ENCODE results near the gene RAB31.
A peak's percentile ranks its signal among the peaks of the same experiment; 100 is the strongest.

Gene RAB31

GRCh38 chr18:9865764-9866490 lies 157.8 kb downstream of the RAB31 start:
- peaks cover 7 to 10% of the 10 kb centered on the region in 2 donors for H3K36me3 ChIP-seq (ENCODE audit: control insufficient read depth in 2 of 2, insufficient read depth in 2 of 2, low read length in 2 of 2)
- H3K27me3 ChIP-seq (ENCODE audit: control insufficient read depth in 1 of 2, insufficient read depth in 2 of 2, low read length in 2 of 2): no peaks in the 10 kb centered on the region
- no peak overlapping the region for H3K9ac ChIP-seq (ENCODE audit: low read length in 2 of 2)
- no peak overlapping the region for H3K27ac ChIP-seq (ENCODE audit: low read length)
- peaks cover 7% of the 10 kb centered on the region for H3K4me1 ChIP-seq (ENCODE audit: control insufficient read depth, insufficient read depth, low read length)
- H3K4me3 ChIP-seq (ENCODE audit: low read length in 2 of 2): no peak overlapping the region
- no peaks in the 10 kb centered on the region for H3K9me3 ChIP-seq (ENCODE audit: control insufficient read depth in 2 of 2, low read length in 2 of 2)

DNA sequence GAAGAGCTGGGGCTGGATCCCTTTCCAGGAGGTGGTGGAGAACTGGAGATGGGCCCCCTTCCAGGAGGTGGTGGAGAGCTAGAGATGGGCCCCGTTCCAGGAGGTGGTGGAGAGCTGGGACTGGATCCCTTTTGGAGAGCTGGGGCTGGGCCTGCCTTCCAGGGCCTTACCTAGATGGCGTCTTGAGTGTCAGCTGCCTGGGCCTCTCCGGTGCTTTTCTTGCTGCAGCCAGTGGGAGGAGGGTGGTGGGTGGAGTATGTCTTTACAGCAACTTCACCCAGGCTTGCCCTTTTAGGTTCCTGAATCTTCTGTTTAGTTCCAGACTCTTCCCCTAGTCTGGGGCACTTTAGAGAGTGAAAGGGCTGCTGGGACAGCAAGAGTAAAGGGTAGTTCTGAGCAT lies 158.5 kb downstream of the RAB31 start:
- Histone ChIP-seq H3K9ac (ENCODE audit: low read length in 2 of 2) (no peak overlapping the region), H3K4me1 (ENCODE audit: control insufficient read depth, insufficient read depth, low read length) (peaks cover 7% of the 10 kb centered on the region), H3K27me3 (ENCODE audit: control insufficient read depth in 1 of 2, insufficient read depth in 2 of 2, low read length in 2 of 2) (no peaks in the 10 kb centered on the region), H3K36me3 (ENCODE audit: control insufficient read depth in 2 of 2, insufficient read depth in 2 of 2, low read length in 2 of 2) (peaks cover 5 to 10% of the 10 kb centered on the region in 2 donors), H3K4me3 (ENCODE audit: low read length in 2 of 2) (no peak overlapping the region), H3K9me3 (ENCODE audit: control insufficient read depth in 2 of 2, low read length in 2 of 2) (no peaks in the 10 kb centered on the region), H3K27ac (ENCODE audit: low read length) (no peak overlapping the region)

DNA sequence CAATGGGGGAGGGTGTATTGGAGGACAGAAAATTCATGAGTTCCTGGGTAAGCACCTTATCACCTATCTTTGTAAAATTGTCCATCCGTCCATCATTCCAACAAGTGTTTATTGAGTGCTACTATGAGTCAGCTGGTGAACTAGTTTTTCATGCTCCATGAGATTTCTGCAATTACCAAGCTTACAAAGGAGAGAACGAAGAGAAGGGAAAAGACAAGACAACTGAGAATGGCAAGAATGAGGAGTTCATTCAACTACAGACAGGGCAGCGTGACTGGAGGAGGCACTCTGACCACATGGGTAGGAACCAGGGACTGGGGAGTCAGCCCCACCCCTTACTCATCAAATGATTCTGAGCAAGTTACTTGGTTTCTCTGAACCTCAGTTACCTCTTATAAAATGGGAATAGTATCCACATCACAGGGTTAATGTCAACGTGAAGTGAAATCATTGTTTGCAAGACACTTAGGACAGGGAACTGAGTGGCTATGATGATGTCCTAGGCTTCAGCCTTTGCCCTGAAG lies 159.0 kb downstream of the RAB31 start:
- Histone ChIP-seq H3K9me3 (ENCODE audit: control insufficient read depth in 2 of 2, low read length in 2 of 2) (no peaks in the 10 kb centered on the region), H3K4me3 (ENCODE audit: low read length in 2 of 2) (no peak overlapping the region), H3K9ac (ENCODE audit: low read length in 2 of 2) (no peak overlapping the region), H3K27me3 (ENCODE audit: control insufficient read depth in 1 of 2, insufficient read depth in 2 of 2, low read length in 2 of 2) (no peaks in the 10 kb centered on the region), H3K27ac (ENCODE audit: low read length) (no peak overlapping the region), H3K36me3 (ENCODE audit: control insufficient read depth in 2 of 2, insufficient read depth in 2 of 2, low read length in 2 of 2) (peaks cover 5 to 9% of the 10 kb centered on the region in 2 donors), H3K4me1 (ENCODE audit: control insufficient read depth, insufficient read depth, low read length) (peaks cover 7% of the 10 kb centered on the region)

- Histone ChIP-seq H3K4me3 (ENCODE audit: low read length in 2 of 2) (no peak overlapping the region), H3K36me3 (ENCODE audit: control insufficient read depth in 2 of 2, insufficient read depth in 2 of 2, low read length in 2 of 2) (no peaks in the 10 kb centered on the region), H3K27me3 (ENCODE audit: control insufficient read depth in 1 of 2, insufficient read depth in 2 of 2, low read length in 2 of 2) (no peaks in the 10 kb centered on the region), H3K27ac (ENCODE audit: low read length) (no peak overlapping the region), H3K4me1 (ENCODE audit: control insufficient read depth, insufficient read depth, low read length) (peaks cover 7% of the 10 kb centered on the region), H3K9ac (ENCODE audit: low read length in 2 of 2) (no peak overlapping the region), H3K9me3 (ENCODE audit: control insufficient read depth in 2 of 2, low read length in 2 of 2) (no peaks in the 10 kb centered on the region)
Measured at GRCh38 chr18:9868857-9869714, 161.0 kb downstream of the RAB31 start.

DNA sequence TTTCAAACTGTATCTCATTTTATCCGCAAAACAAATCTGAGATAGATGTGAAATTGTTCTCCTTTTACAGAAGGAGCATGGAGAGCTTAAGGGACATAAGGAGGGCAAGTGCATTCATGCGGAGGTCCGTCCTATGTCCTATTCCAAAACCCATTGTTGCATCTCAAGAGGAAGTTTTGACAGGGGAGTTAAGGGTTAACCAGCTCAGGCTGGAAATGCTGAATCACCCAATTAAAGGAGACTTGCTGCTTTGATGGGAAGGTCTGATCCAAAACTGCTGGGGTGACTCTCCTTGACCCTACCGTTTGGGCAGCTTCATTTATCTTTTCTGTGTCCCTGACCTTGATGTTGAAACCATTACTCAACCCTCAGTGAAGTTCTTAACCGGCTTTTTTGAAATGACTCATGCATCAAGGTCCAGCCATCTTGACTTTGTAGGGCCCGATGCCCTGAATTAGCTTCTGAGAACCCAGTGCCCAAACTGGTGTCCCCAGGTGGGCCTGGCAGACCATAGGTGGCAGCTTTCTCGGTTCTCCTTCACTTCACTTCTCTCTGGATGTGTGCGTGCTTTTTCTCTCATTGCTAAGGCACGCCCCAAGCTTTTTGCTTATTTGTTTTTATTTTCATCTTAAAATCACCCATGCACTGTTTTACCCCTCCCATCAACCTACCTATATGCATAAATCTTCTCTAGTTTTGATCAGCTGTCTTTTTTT lies 161.8 kb downstream of the RAB31 start:
- H3K9ac ChIP-seq (ENCODE audit: low read length in 2 of 2): peak overlapping the region in 1 of 2 donors; percentile 6
- no peaks in the 10 kb centered on the region for H3K27me3 ChIP-seq (ENCODE audit: control insufficient read depth in 1 of 2, insufficient read depth in 2 of 2, low read length in 2 of 2)
- no peaks in the 10 kb centered on the region for H3K36me3 ChIP-seq (ENCODE audit: control insufficient read depth in 2 of 2, insufficient read depth in 2 of 2, low read length in 2 of 2)
- H3K4me1 ChIP-seq (ENCODE audit: control insufficient read depth, insufficient read depth, low read length): peaks cover 7% of the 10 kb centered on the region
- no peak overlapping the region for H3K27ac ChIP-seq (ENCODE audit: low read length)
- no peak overlapping the region for H3K4me3 ChIP-seq (ENCODE audit: low read length in 2 of 2)
- H3K9me3 ChIP-seq (ENCODE audit: control insufficient read depth in 2 of 2, low read length in 2 of 2): no peaks in the 10 kb centered on the region

- no peaks in the 10 kb centered on the region for H3K9me3 ChIP-seq (ENCODE audit: control insufficient read depth in 2 of 2, low read length in 2 of 2)
- H3K9ac ChIP-seq (ENCODE audit: low read length in 2 of 2): no peak overlapping the region
- no peak overlapping the region for H3K4me3 ChIP-seq (ENCODE audit: low read length in 2 of 2)
- no peaks in the 10 kb centered on the region for H3K27me3 ChIP-seq (ENCODE audit: control insufficient read depth in 1 of 2, insufficient read depth in 2 of 2, low read length in 2 of 2)
- no peak overlapping the region for H3K27ac ChIP-seq (ENCODE audit: low read length)
- H3K36me3 ChIP-seq (ENCODE audit: control insufficient read depth in 2 of 2, insufficient read depth in 2 of 2, low read length in 2 of 2): no peaks in the 10 kb centered on the region
- peaks cover 7% of the 10 kb centered on the region for H3K4me1 ChIP-seq (ENCODE audit: control insufficient read depth, insufficient read depth, low read length)
Measured at GRCh38 chr18:9870431-9871008, 162.4 kb downstream of the RAB31 start.

DNA sequence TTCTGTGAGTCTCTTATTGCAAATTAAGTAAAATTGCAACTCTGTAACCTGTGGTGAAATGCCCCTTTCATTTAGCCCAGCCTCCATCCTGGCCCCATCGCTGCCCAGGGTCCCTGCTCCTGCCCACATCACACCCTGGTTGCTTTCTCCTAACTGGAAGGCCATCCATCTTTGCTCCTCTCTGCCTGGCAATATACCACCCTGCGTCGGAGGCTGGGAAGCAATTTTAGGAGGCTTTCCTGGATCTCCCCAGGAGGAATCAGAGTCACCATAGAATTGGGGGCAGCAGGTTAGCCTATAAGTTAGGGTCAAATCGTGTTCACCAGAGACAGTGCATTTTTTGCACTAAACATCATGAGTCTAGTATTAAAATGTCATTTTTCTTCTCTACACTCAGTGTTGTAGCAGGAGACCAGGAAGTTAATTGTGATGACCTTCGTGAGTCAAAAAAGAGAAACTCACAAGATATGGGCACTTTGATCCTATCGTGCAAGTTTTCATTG lies 163.2 kb downstream of the RAB31 start:
- peaks cover 7% of the 10 kb centered on the region for H3K4me1 ChIP-seq (ENCODE audit: control insufficient read depth, insufficient read depth, low read length)
- H3K9me3 ChIP-seq (ENCODE audit: control insufficient read depth in 2 of 2, low read length in 2 of 2): no peaks in the 10 kb centered on the region
- no peak overlapping the region for H3K4me3 ChIP-seq (ENCODE audit: low read length in 2 of 2)
- H3K36me3 ChIP-seq (ENCODE audit: control insufficient read depth in 2 of 2, insufficient read depth in 2 of 2, low read length in 2 of 2): no peaks in the 10 kb centered on the region
- H3K27me3 ChIP-seq (ENCODE audit: control insufficient read depth in 1 of 2, insufficient read depth in 2 of 2, low read length in 2 of 2): no peaks in the 10 kb centered on the region
- no peak overlapping the region for H3K27ac ChIP-seq (ENCODE audit: low read length)
- no peak overlapping the region for H3K9ac ChIP-seq (ENCODE audit: low read length in 2 of 2)

GRCh38 chr18:9872823-9873222 lies 164.7 kb downstream of the RAB31 start:
- H3K27me3 ChIP-seq (ENCODE audit: control insufficient read depth in 1 of 2, insufficient read depth in 2 of 2, low read length in 2 of 2): no peaks in the 10 kb centered on the region
- H3K4me1 ChIP-seq (ENCODE audit: control insufficient read depth, insufficient read depth, low read length): peaks cover 7% of the 10 kb centered on the region
- no peak overlapping the region for H3K4me3 ChIP-seq (ENCODE audit: low read length in 2 of 2)
- H3K27ac ChIP-seq (ENCODE audit: low read length): no peak overlapping the region
- H3K9me3 ChIP-seq (ENCODE audit: control insufficient read depth in 2 of 2, low read length in 2 of 2): no peaks in the 10 kb centered on the region
- H3K36me3 ChIP-seq (ENCODE audit: control insufficient read depth in 2 of 2, insufficient read depth in 2 of 2, low read length in 2 of 2): no peaks in the 10 kb centered on the region
- no peak overlapping the region for H3K9ac ChIP-seq (ENCODE audit: low read length in 2 of 2)

DNA sequence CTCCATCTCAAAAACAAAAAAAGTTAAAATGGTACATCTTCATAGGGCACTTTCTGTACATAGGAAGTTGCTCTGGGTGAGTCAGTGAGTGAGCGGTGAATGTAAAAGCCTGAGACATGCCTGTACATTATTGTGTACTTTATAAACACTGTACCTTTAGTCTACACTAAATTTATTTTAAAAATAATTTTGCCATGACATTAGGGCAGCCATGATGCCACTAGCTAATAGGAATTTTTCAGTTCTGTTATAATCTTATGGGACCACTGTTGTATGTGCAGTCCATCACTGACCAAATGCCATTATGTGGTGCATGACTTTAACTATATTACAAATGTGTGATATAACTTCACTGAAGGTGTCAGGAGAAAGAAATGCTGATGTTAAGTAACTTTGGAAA lies 166.6 kb downstream of the RAB31 start:
- H3K9me3 ChIP-seq (ENCODE audit: control insufficient read depth in 2 of 2, low read length in 2 of 2): no peaks in the 10 kb centered on the region
- H3K27ac ChIP-seq (ENCODE audit: low read length): no peak overlapping the region
- no peak overlapping the region for H3K4me3 ChIP-seq (ENCODE audit: low read length in 2 of 2)
- no peaks in the 10 kb centered on the region for H3K36me3 ChIP-seq (ENCODE audit: control insufficient read depth in 2 of 2, insufficient read depth in 2 of 2, low read length in 2 of 2)
- peaks cover 7% of the 10 kb centered on the region for H3K4me1 ChIP-seq (ENCODE audit: control insufficient read depth, insufficient read depth, low read length)
- H3K27me3 ChIP-seq (ENCODE audit: control insufficient read depth in 1 of 2, insufficient read depth in 2 of 2, low read length in 2 of 2): no peaks in the 10 kb centered on the region
- H3K9ac ChIP-seq (ENCODE audit: low read length in 2 of 2): no peak overlapping the region

DNA sequence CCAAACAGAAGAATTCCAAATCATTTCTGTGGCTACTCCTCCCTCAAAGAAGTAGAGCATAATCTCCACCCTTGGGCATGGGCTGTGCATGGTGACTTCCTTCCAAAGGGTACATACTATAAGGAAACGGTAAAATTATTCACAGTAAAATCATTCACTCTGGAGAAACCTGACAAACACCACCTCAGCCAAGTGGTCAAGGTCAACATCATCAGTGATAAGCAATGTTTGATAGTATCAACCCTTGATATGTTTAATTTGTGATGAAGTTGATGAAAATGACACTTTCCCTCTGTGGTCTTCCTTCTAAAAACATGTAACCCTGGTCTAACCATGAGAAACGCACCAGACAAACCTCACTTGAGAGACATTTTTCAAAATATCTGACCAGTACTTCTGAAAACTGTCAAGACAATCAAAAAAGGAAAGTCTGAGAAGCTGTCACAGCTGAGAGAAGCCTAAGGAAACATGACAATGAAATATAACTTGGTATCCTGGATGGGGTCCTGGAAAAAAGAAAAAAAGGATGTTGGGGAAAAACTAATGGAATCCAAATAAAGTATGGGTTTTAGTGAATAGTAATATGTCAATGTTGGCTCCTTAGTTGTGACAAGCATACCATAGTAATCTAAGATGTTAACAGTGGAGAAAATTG lies 168.2 kb downstream of the RAB31 start:
- Histone ChIP-seq H3K4me1 (ENCODE audit: control insufficient read depth, insufficient read depth, low read length) (no peaks in the 10 kb centered on the region), H3K36me3 (ENCODE audit: control insufficient read depth in 2 of 2, insufficient read depth in 2 of 2, low read length in 2 of 2) (no peaks in the 10 kb centered on the region), H3K27ac (ENCODE audit: low read length) (no peak overlapping the region), H3K9ac (ENCODE audit: low read length in 2 of 2) (no peak overlapping the region), H3K27me3 (ENCODE audit: control insufficient read depth in 1 of 2, insufficient read depth in 2 of 2, low read length in 2 of 2) (no peaks in the 10 kb centered on the region), H3K4me3 (ENCODE audit: low read length in 2 of 2) (no peak overlapping the region), H3K9me3 (ENCODE audit: control insufficient read depth in 2 of 2, low read length in 2 of 2) (no peaks in the 10 kb centered on the region)
